ENCODE measurements around the gene FRS2. TPM values are rescaled to one million over a fixed set of nuclear protein-coding genes. Genes with fewer than 3 reads are reported as not detected.

Gene FRS2
- total RNA-seq, 1 experiment from 2014 or later = 33.7 TPM

- Histone ChIP-seq H3K79me1 (ENCODE audit: insufficient read depth, low read depth, low read length, poor library complexity, severe bottlenecking) (peaks cover 3% of the 10 kb centered on the region), H2BK120ac (ENCODE audit: low read depth, low read length, poor library complexity, severe bottlenecking) (no peak overlapping the region), H4K8ac (replicated peaks; ENCODE audit: insufficient read length, low read depth, low read length) (no peak overlapping the region), H3K14ac (ENCODE audit: insufficient read depth, low read length) (no peak overlapping the region), H3K23me2 (ENCODE audit: insufficient read length, low read depth, low read length, poor library complexity, severe bottlenecking) (no peaks in the 10 kb centered on the region), H2AK5ac (ENCODE audit: insufficient read length, low read length) (no peak overlapping the region), H3K27ac (ENCODE audit: insufficient read length, low read depth, low read length) (no peak overlapping the region), H2BK20ac (ENCODE audit: low read depth, low read length, poor library complexity, severe bottlenecking) (no peak overlapping the region), H2AFZ (ENCODE audit: low read length) (no peak overlapping the region), H4K5ac (ENCODE audit: insufficient read length, low read depth, low read length) (no peak overlapping the region), H2BK5ac (ENCODE audit: insufficient read length, low read length) (no peak overlapping the region), H4K91ac (ENCODE audit: insufficient read length, low read depth, low read length) (no peak overlapping the region), H3T11ph (ENCODE audit: low read length) (no peak overlapping the region), H4K20me1 (ENCODE audit: control insufficient read depth, insufficient read depth, insufficient read length) (no peaks in the 10 kb centered on the region), H3K23ac (ENCODE audit: insufficient read length, low read depth, low read length) (no peak overlapping the region), H2BK12ac (ENCODE audit: insufficient read length, low read depth, low read length) (no peak overlapping the region), H3K4ac (ENCODE audit: low read depth, low read length) (no peak overlapping the region), H2BK15ac (ENCODE audit: low read depth, low read length) (no peak overlapping the region), H3K9ac (ENCODE audit: extremely low read depth, insufficient read length, low read length) (no peak overlapping the region), H3K4me1 (ENCODE audit: insufficient read depth, low read length) (no peaks in the 10 kb centered on the region), H3K56ac (ENCODE audit: insufficient read length, low read depth, low read length) (no peak overlapping the region), H3K9me3 (ENCODE audit: control insufficient read depth, low read depth, low read length) (no peaks in the 10 kb centered on the region), H3K18ac (ENCODE audit: insufficient read length, low read depth, low read length) (no peak overlapping the region), H3K4me2 (ENCODE audit: insufficient read depth, insufficient read length, low read length) (no peak overlapping the region), H3K27me3 (ENCODE audit: insufficient read depth, low read length) (no peaks in the 10 kb centered on the region), H3K79me2 (ENCODE audit: insufficient read depth, low read length) (peaks cover 3% of the 10 kb centered on the region; the same call in 1 of the 2 replicates)
- Mint-ChIP-seq H3K36me3 (ENCODE audit: insufficient read depth in 1 of 3, low read depth in 3 of 3) (peaks cover 53 to 77% (median 76%) of the 10 kb centered on the region in 3 experiments), H3K27ac (no peak overlapping the region), H3K4me1 (peaks cover 0 to 9% of the 10 kb centered on the region in 2 experiments; a peak in 2 of 4 replicates), H3K27me3 (ENCODE audit: low read depth) (no peaks in the 10 kb centered on the region), H3K9me3 (no peaks in the 10 kb centered on the region), H3K4me3 (no peak overlapping the region)
- no CpG with 5 or more reads among the region's 4 CpGs for WGBS (ENCODE audit: extremely low coverage, insufficient read length, low lambda C conversion rate)
- DNase-seq = no peak
- TF ChIP-seq CTCF (conservative IDR thresholded peaks at IDR 0.05) = no peak
Measured at GRCh38 chr12:69588527-69588926, 118.3 kb downstream of the FRS2 start.
